GM19043 (cell line): ENCODE data around the gene C1GALT1C1.
A peak's percentile ranks its signal among the peaks of the same experiment; 100 is the strongest.
"Not testable (repeated sequence)": the region's sequence is repeated elsewhere in the genome, so short reads cannot be mapped to it uniquely, and the experiment has no call there.

Experiments
- ATAC-seq: cut with Tn5 transposase; IDR thresholded peaks from one replicate; pipeline ENCODE4 v1.9.1; 2021; ENCODE audit warnings: low read depth; ENCODE audit not compliant: unreplicated experiment

The C1GALT1C1 gene

DNA sequence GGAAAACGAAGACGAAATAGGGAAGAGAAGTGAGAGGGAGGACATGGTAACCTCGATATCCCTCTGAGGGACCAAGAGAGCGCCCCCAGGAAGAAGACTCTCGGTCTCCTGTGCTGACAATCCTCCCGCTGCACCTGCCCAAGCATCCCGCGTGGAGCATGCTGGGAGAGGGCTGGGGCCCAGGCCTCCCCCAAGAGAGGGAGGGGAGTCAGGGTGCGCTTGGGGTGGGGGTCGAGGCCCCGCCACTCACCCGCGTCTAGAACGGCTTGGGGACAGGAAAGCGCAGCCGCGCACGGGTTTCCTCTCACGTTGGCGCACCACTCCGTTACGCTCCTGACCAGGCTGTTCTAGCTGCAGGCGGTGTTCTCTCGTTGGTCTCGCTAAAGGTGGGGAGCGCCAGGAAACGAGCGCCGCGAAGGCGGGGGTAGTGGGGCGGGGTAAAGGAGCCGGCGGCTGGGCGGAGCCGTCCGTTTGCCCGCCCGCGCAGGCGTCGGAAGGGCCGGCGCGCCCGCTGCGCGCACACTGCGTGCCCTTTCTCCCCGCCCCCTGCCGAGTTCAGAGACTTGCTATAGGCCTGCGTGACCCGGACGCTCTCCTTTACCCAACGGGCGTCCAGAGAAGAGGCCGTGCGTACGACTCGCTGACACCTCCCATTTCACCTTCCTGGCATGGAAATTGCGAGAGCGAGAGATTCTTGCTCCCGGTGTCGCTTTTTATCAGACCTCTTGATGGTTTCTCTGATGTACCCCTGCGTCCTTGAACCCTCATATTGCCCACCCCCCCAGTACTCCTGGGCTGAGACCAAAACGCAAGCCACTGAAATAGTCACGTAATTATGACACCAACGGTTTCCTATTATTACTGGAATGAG lies at the start of gene C1GALT1C1:
TSS of gene C1GALT1C1 (minus strand) at position 388 of the 871 bp plus-strand sequence. CDS start 2,888 bp downstream, outside the sequence.
- ATAC-seq, result peak; percentile 95

DNA sequence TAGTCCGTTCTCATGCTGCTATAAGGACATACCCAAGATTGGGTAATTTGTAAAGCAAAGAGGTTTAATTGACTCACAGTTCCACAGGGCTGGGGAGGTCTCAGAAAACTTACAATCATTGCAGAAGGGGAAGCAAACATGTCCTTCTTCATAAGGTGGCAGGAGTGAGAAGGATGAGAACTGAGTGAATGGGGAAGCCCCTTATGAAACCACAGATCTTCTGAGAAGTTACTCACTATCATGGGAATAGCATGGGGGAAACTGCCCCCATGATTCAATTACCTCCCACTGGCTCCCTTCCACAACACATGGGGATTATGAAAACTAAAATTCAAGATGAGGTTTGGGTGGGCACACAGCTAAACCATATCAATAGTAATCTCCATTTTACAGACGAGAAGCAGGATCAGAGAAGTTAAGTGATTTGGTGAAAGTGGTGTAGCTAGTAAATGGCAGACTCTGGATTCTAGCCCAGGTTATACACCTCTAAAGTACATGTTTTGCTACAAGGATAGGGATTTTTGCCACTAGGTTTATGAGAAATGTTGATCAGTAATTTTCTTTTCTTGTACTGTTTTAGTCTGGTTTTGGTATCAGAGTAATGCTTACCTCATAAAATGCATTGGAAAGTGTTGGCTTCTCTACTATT lies 47.3 kb upstream of the C1GALT1C1 start:
- ATAC-seq, result no peak

DNA sequence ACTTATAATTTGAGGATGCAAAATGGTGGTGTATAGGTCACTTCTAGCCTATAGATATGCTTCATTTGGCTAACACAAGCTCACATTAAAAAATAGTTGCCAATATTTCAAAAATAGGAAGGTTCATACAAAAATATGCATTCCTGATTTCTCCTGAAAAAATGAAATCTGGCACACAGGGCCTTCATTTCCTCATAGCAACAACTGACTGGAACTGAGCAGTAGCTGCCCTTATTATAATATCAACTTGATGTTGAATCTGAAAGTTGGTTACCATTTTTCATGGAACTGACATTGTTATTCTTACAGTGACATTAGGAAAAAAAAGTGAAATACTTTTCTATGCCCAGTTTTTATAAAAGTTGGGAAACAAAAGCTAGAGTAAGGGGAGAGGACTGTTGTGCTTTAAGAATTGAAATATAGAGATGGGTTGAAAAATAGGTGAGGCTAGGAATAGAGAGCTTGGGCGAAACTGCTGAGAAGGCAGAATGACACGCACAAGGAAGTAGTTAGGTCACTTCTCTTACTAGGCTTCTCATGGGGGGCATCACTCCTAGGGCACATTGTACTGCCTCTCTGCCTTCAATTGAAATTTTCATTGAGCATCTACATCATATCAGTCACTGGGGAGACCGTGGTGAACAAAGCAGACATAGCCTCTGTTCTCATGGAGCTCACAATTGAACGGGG lies 43.1 kb upstream of the C1GALT1C1 start:
- ATAC-seq, result no peak

DNA sequence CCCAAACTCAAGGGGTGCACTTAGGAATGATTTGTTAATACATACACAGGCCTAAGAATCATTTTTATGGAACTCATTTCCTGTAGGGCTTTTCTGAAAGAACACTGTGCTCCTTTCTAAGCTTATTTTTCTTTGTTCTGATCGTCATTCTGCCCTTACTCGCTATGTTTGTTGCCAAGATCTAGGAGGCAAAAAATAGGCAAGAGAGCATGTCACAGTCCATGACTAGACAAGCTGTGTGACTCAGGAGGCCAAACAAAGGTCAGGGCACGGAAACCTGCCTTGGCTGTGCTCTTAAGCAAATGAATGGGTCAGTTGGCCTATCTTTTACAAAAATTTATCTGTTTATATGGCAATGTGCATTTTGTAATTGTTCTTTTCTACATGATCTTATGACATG lies 42.5 kb upstream of the C1GALT1C1 start:
- ATAC-seq, result no peak

DNA sequence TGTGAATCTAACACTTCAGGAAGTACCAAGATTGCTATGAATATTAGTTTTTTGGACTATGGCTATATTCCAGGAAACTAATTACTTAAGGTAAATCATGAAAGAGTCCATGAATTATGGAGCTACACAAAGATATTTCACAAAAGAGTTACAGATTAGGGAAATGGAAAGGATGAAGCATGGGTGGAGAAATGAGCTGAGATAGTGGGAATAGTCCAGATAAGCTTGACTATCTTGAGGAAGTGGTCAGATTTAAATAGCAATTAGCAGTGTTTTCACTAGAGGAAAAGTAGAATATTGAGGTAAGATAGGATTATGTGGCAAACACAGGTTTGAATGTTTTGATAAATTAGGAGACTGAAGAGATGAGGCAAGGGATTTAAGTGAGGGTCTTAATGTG lies 42.1 kb upstream of the C1GALT1C1 start:
- no peak for ATAC-seq

DNA sequence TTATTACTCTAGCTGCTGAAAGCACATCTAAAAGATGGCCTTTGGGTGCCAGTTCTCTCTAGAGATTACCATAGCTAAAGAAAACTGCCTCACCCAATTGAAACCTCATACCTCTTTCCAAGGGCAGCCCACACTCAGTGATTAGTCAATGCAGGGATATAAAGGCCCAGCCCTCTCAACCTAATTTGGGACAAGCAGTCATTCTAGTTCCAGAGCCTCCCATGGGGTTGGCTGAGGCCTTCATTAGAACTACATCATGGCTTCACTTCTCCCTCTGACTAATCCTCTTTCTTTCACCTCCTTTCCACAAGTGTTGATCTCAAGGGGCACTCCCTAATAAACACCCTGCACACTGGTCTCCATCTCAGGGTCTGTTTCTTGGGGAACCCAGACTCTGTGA lies 38.5 kb upstream of the C1GALT1C1 start:
- no peak for ATAC-seq

DNA sequence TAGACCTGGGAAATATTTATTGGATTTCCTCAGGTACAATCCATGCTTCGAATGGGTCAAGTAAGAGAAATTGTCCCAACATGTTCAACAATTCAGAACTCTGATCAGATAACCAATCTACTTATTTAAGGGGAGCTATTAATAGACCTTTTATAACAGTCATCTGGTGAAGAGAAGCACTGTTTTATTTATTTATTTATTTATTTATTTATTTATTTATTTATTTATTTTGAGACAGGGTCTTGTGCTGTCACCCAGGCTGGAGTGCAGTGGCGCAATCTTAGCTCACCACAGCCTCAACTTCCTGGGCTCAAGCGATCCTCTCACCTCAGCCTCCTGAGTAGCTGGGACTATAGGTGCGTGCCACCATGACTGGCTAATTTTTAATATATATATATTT lies 34.7 kb upstream of the C1GALT1C1 start:
- ATAC-seq, result not testable (repeated sequence)

DNA sequence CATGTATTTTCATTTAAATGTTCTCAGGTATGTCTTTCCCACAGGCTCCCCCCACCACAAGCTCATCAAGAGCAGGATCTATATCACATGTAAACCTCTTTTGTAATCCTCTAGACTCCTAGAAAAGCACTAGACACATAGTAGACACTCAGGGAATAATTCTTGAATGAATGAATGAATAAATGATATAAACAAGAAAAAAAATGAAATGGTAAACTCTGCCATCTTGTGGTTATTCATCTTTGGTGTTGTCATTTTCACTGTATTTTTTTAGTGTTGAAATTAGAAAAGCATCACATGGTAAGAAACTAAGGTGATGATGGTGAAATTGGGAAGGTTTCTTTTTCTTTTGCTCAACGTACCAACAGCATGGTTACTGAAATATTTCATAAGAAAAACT lies 34.2 kb upstream of the C1GALT1C1 start:
- no peak for ATAC-seq

DNA sequence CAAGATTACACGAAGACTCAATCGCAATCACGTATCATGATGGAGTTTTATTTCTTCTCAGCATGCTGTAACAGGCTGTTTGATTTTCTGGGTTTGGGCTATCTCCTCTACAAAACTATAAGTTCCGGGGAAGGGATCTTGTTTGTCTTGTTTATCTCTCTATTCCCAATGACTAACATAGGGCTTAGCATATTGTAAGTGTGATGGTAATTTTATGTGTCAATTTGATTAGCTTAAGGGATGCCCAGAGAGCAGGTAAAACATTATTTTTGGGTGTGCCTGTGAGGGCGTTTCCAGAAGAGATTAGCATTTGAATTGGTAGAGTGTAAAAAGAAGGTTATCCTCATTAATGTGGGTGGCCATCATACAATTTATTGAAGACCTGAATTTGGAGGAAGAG lies 32.8 kb upstream of the C1GALT1C1 start:
- ATAC-seq, result no peak

DNA sequence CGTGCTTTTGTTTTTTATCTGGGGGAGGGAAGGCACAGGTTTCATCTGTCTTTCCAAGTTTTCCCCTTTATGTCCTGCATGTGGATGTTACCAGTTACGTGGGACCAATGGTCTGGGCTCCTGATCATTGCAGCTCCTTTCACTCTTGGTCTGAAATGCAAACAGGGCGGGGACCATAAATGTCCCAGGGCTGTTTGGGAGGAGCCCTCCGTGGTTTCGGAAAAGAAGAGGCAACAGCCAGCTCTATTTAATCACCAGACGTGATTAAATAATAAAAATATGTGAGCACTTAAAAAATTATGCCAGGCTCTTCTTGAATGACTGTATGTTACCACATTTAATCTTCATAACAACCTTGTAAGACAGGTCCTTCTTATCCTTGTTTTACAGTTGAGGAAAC lies 30.8 kb upstream of the C1GALT1C1 start:
- no peak for ATAC-seq

DNA sequence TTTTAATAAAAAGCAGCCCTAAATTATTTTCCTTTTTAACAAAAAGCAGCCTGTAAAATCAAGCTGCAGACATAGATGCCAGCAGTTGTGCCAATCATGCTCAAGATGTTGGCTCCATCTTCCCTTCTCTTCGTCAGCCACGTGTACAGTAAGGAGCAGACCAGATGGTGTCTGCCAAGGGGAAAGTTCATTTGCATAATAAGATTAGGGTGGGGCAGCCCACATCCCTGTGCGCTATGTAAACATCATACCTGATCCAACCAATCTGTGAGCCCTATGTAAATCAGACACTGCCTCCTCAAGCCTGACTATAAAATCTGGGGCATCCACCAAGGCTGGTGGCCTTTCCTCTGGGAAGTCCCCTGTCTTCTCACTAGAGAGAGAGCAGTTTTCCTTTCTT lies 23.1 kb upstream of the C1GALT1C1 start:
- no peak for ATAC-seq

DNA sequence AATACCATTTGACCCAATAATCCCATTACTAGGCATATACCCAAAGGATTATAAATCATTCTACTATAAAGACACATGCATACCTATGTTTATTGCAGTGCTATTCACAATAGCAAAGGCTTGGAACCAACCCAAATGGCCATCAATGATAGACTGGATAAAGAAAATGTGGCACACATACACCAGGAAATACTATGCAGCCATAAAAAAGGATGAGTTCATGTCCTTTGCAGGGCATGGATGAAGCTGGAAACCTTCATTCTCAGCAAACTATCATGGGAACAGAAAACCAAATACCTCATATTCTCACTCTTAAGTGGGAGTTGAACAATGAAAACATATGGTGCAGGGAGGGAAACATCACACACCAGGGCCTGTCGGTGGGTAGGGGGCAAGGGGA lies 22.4 kb upstream of the C1GALT1C1 start:
- ATAC-seq, result not testable (repeated sequence)

DNA sequence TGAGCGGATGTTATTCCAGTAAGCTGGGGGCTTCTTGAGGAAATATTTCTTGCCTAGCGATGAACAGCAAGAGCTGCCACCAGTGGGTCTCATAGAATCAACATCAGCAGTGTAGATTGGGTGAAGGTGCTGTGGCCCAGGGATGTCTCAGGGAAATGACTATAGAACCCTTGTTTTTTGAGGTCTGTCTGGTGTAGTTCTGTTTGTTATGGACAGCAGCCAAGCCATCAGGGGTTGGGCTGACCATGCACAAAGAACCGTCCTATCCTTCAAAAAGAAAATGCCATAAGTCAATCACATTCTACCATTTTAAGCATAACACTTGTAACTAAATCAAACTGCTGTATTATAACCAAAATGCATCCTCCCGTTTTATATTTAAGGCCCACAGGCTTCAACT lies 17.3 kb upstream of the C1GALT1C1 start:
- ATAC-seq, result no peak

DNA sequence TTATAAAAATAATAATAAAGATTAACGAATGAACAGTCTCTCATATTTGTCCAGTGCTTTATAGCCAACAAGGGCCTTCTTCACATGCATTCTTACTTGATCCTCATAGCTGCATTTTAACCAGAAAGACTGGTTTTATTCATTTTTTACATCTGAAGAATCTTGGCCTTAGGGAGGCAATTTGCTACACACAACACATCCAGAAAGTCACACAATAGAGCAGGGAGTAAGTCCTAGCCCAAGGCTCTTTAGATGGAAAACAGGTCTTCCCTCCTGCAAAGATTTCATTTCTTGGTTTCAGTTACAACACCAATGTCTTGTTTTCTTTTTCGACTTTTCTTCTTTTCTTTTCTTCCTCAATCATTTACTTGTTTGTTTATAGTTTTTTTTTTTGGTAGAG lies 13.0 kb upstream of the C1GALT1C1 start:
- ATAC-seq, result no peak

DNA sequence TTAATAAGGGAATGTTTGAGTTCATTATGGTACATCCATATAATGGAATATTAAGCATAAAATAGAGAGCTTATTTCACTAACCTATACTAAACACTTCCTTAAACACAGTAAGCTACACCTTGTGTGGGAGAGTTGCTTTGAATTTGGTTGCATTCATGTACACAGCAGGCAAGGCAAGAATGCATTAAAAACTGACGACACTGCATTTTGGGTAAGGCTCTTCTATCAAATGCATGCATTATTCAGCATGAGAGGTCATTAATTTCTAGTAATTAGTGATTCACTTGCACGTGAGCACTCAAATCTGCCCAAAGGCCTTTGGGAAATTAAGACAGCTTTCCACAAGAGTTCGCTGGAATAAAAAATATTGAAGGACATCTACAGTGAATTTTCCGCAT lies 8.8 kb upstream of the C1GALT1C1 start:
- no peak for ATAC-seq

DNA sequence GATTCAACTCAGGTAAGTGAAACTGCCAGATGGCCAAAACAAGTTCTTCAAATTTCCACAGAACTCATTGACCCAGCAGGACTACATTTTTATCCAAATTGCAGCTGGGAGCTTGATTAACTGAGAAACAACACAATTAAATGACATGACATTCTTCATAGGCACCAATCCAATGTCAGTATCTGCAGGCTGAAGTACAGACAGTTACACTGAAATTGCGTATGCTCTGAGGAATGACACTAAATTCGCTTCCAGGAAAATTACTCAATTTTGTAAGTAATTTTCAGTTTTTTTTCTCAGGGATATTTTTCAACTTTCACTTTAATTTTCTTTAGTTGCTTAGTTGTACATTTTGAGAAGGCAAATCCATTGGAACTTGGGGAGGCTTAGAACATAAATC lies 4.5 kb downstream of the C1GALT1C1 start:
- no peak for ATAC-seq

DNA sequence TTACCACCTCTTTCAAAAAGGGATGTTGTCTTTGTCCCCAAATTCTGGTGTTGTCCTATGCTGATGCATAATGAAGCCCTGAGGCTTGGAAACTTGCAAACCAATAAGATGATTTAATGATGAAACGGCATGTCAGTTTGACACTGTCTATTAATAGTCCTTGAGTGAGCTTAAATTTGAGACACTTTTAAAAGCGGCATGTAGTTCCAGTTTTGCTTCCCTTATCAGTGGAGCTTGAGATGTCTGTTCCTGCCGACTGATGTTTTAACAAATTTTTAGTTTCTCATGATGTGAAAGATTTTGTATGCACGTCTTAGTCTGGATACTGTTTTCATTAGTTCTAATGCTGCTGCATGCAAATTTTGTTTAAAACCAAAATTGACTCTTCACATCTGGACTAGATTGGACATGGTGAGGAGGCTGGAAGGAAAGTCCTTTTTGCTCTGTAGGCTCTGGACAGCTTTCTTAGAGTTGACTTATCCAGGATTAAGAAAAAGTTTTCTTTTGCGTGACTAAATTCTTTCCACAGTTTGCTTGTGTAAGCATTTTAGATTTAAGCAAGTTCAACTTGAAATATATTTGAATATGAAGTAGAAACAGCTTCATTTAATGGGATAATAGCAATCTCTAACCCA lies 11.7 kb downstream of the C1GALT1C1 start:
- ATAC-seq, result no peak

DNA sequence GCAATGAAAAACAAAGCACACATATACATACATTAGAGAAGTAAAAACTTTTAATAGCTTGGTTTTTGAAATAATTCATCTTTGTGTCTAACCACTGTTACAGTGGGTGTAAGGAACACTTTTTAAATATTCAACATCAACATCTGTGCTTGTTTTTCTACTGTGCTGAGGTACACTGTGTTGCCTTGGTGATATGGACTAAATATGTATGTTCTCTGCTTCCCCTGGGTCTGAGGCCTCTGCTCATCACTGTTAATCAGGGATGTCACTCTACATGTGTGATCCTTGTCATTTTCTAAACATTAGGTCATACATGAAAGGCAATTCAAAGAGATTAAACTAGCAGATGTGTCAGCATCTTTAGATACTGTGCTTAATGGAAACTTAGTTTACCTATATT lies 15.0 kb downstream of the C1GALT1C1 start:
- no peak for ATAC-seq

DNA sequence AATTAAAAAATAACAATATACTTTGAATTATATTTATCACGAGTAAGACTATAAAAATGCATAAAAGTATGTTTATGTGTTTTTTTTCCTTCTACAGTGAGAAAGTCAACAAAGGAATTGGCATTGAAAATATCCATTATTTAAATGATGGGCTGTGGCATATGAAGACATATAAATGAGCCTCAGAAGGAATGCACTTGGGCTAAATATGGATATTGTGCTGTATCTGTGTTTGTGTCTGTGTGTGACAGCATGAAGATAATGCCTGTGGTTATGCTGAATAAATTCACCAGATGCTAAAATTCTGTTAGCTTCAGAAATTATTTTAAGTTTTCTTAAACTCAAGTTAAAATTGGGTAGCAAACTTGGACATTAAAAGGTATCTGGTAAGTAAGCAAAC lies 17.8 kb downstream of the C1GALT1C1 start:
- no peak for ATAC-seq

DNA sequence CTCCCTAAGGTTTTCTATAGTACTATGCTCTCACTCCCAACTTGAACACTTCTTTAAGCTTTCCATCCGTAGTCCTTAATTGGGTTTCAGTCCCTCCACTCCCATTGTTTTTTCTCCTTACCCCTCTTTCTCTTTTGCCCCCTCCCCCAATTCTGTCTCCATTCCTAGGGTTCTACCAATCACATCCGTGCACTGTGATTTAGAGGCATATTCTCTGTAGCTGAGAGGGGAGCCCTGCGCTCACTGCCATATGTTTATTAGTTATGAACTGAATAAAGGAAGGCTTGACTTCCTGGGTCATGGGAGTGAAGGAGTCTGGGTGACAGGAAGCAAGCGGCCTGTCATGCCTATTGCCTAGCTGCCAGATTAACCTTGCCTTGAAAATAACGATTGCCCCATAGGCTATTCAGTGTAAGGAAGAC lies 25.5 kb downstream of the C1GALT1C1 start:
- ATAC-seq, result no peak
